Right lobe of liver (tissue), 6 donors: ENCODE data around the gene SORBS2. TPM values are rescaled to one million over a fixed set of nuclear protein-coding genes. Genes with fewer than 3 reads are reported as not detected.
A peak's percentile ranks its signal among the peaks of the same experiment; 100 is the strongest.

ENCODE experiments used
- ATAC-seq, 4 donors: fragments of 200-7000 bp; cut with Tn5 transposase; one replicate each; pipeline ENCODE4 v1.9.1; 2020; ENCODE audit warnings: mild to moderate bottlenecking in 4 of 4, moderate library complexity in 4 of 4
- DNase-seq, 3 donors: peaks; one replicate each; pipeline ENCODE4 v3.0.0-alpha.2; 2020
- H3K27ac ChIP-seq, 3 donors: fragments of 200-600 bp; one replicate each; pipeline ENCODE4 v1.8.0; 2022
- H3K27me3 ChIP-seq, 2 donors: fragments of 200-600 bp; one replicate each; pipeline ENCODE4 v1.8.0; 2022
- H3K36me3 ChIP-seq, 4 donors: fragments of 200-600 bp; sonication (generic) in 1 of 4; one replicate each; pipeline versions ENCODE4 v1.5.1 to v1.8.0; 2017 to 2022; ENCODE audit warnings: control low read depth in 1 of 4
- H3K4me1 ChIP-seq, 4 donors: fragments of 200-600 bp; sonication (generic) in 1 of 4; one replicate each; pipeline versions ENCODE4 v1.5.1 to v1.8.0; 2017 to 2022; ENCODE audit warnings: control low read depth in 1 of 4
- H3K4me3 ChIP-seq, 3 donors: fragments of 200-600 bp; one replicate each; pipeline ENCODE4 v1.8.0; 2022
- H3K9me3 ChIP-seq, 4 donors: fragments of 200-600 bp; sonication (generic) in 1 of 4; one replicate each; pipeline versions ENCODE4 v1.5.1 to v1.8.0; 2017 to 2022; ENCODE audit warnings: control low read depth in 1 of 4
- CTCF ChIP-seq, 4 donors: fragments of 200-600 bp in 3 of 4; fragments of 450-650 bp in 1 of 4; IDR thresholded peaks; one replicate each; pipeline versions ENCODE4 v1.5.1 to v1.8.0; 2016 to 2022; ENCODE audit warnings: antibody characterized with exemption in 4 of 4, mild to moderate bottlenecking in 2 of 4
- POLR2A ChIP-seq: fragments of 450-650 bp; IDR thresholded peaks from one replicate; pipeline ENCODE4 v1.6.1; 2017; ENCODE audit warnings: antibody characterized with exemption, mild to moderate bottlenecking
- WGBS: methylation state at CpG from one replicate; pipeline ENCODE4 v1.1.6; 2018; ENCODE audit warnings: low coverage, low lambda C conversion rate; ENCODE audit not compliant: insufficient coverage; ENCODE audit errors: missing lambda C conversion rate; 5-methylcytosine and 5-hydroxymethylcytosine counted together
- intact Hi-C, 2 donors: fragments of 100-400 bp; cut with DNase I; formaldehyde crosslinking; loops; one replicate each; pipeline versions ENCODE4 v1.11.2 to v1.14.1; 2022
- total RNA-seq, 6 experiments: library from RNA; depleted of rRNA in 2 of 6; stranded (reverse); fragments of >200 nt in 2 of 6; fragmentation: NEBNext Ultra II Directional in 3 of 6; extraction: Animal tissue kit (Norgen Biotek cat#: 25700) in 3 of 6; gene quantifications; one replicate each; pipeline versions ENCODE4 v1.1.0 to v1.2.4, GENCODE V29; 2016 to 2023
- donor health status: DM: no; HTN: yes; CAD: no.
- donor health status: DM: no; HTN: no; CAD: no.
- donor health status: DM: no; HTN: no; CAD: no.
- donor health status: DM: no; HTN: yes; CAD: no.
- donor health status: DM: no; HTN: yes; CAD: no.

Gene SORBS2
- total RNA-seq, 6 experiments from 2014 or later: 60.8 to 144 (median 107) TPM

GRCh38 chr4:185541251-185541727, 270.7 kb downstream of the SORBS2 start:
- no peaks in the 10 kb centered on the region for H3K27me3 ChIP-seq
- H3K4me1 ChIP-seq: no peaks in the 10 kb centered on the region
- no peaks in the 10 kb centered on the region for H3K9me3 ChIP-seq
- intact Hi-C loops: no loop called here
- no peak overlapping the region for H3K4me3 ChIP-seq
- no peak overlapping the region for H3K27ac ChIP-seq
- TF ChIP-seq POLR2A (no peak), CTCF (IDR thresholded peaks at IDR 0.05) (no peak)
- H3K36me3 ChIP-seq: no peaks in the 10 kb centered on the region
- WGBS: 55% methylated on average over 10 of the region's 10 CpGs
- peak in 1 of 3 donors; percentile 25 for DNase-seq
- peak in 2 of 4 donors; percentile 22 to 58 for ATAC-seq

GRCh38 chr4:185540487-185541120, 271.4 kb downstream of the SORBS2 start:
- H3K36me3 ChIP-seq: no peaks in the 10 kb centered on the region
- TF ChIP-seq CTCF (IDR thresholded peaks at IDR 0.05): no peak
- TF ChIP-seq POLR2A: no peak
- no peaks in the 10 kb centered on the region for H3K9me3 ChIP-seq
- no peak overlapping the region for H3K4me3 ChIP-seq
- H3K27me3 ChIP-seq: no peaks in the 10 kb centered on the region
- DNase-seq: no peak
- ATAC-seq: no peak
- H3K27ac ChIP-seq: no peak overlapping the region
- intact Hi-C loops: no loop called here
- 74% methylated on average over 3 of the region's 3 CpGs for WGBS
- H3K4me1 ChIP-seq: no peaks in the 10 kb centered on the region

GRCh38 chr4:185540040-185540439, 272.0 kb downstream of the SORBS2 start:
- Histone ChIP-seq H3K27me3 (no peaks in the 10 kb centered on the region), H3K4me3 (no peak overlapping the region), H3K4me1 (peaks cover 0 to 3% (median 0%) of the 10 kb centered on the region in 4 donors), H3K27ac (no peak overlapping the region), H3K9me3 (no peaks in the 10 kb centered on the region), H3K36me3 (no peaks in the 10 kb centered on the region)
- TF ChIP-seq CTCF (IDR thresholded peaks at IDR 0.05) (no peak), POLR2A (no peak)
- WGBS: 35% methylated on average over 4 of the region's 8 CpGs
- ATAC-seq: no peak
- no peak for DNase-seq
- intact Hi-C loops: no loop called here

- Histone ChIP-seq H3K36me3 (no peaks in the 10 kb centered on the region), H3K27me3 (no peaks in the 10 kb centered on the region), H3K9me3 (no peaks in the 10 kb centered on the region), H3K4me1 (peaks cover 0 to 6% (median 0%) of the 10 kb centered on the region in 4 donors), H3K4me3 (no peak overlapping the region), H3K27ac (no peak overlapping the region)
- TF ChIP-seq CTCF (IDR thresholded peaks at IDR 0.05): no peak
- TF ChIP-seq POLR2A: no peak
- no peak for ATAC-seq
- intact Hi-C loops: no loop called here
- no peak for DNase-seq
- 27% methylated on average over 1 of the region's 1 CpG for WGBS
Observed at GRCh38 chr4:185538806-185539205, 273.2 kb downstream of the SORBS2 start.
